Measurements from ENCODE around the gene TRIM56.

DNA sequence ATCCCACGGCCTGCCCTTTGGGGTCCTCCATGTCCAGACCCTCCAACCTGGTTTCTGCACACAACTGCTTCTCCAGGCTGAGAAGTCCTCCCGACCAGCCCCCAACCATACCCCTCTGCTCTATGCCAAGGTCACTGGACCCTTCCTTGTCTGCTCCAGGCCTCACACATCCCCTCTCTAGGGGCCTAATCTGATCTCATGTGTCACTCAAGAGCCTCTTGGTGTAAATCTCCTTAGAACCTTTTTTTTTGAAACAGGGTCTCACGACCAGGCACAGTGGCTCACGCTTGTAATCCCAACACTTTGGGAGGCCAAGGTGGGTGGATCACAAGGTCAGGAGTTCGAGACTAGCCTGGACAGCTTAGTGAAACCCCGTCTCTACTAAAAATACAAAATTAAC, 24.1 kb downstream of the TRIM56 start:
- no peak for TF ChIP-seq CTCF (IDR thresholded peaks at IDR 0.05)
- no peak for TF ChIP-seq POLR2A (IDR thresholded peaks at IDR 0.05)
- TF ChIP-seq EP300 (IDR thresholded peaks at IDR 0.05), result no peak
